ENCODE data around the gene SLC25A38. TPM values are rescaled to one million over a fixed set of nuclear protein-coding genes. Genes with fewer than 3 reads are reported as not detected.

The SLC25A38 gene
- total and polyA plus RNA-seq, 2 experiments from 2014 or later, result 19.8 to 61.9 TPM

- Mint-ChIP-seq H3K4me3 (peak overlapping the region; percentile 99), H3K9me3 (no peaks in the 10 kb centered on the region; the same call in 2 of the 3 replicates), H3K27ac (peak overlapping the region; percentile 87; the same call in 1 of the 2 replicates), H3K27me3 (ENCODE audit: insufficient read depth, low read depth, poor library complexity) (peaks cover 6% of the 10 kb centered on the region), H3K36me3 (ENCODE audit: low read depth) (peaks cover 11% of the 10 kb centered on the region), H3K4me1 (peaks cover 39% of the 10 kb centered on the region)
- ATAC-seq, result no peak
- Histone ChIP-seq H3K27ac (ENCODE audit: low read depth) (peak overlapping the region; percentile 77; the same call in 1 of the 2 replicates), H3K79me2 (replicated peaks; ENCODE audit: insufficient read depth) (peaks cover 57% of the 10 kb centered on the region), H3K4me2 (peak overlapping the region; percentile 80), H3K4me1 (ENCODE audit: insufficient read depth) (peaks cover 26% of the 10 kb centered on the region), H3K9me2 (ENCODE audit: insufficient read depth) (no peaks in the 10 kb centered on the region), H3K4me3 (peak overlapping the region; percentile 88), H3F3A (replicated peaks; ENCODE audit: low read depth) (no peaks in the 10 kb centered on the region), H2AFZ (no peak overlapping the region), H4K20me1 (replicated peaks; ENCODE audit: insufficient read depth) (peaks cover 47% of the 10 kb centered on the region), H3K27me3 (ENCODE audit: insufficient read depth) (no peaks in the 10 kb centered on the region), H3K36me3 (ENCODE audit: insufficient read depth) (no peaks in the 10 kb centered on the region)
- TF ChIP-seq ZNF114 (CRISPR knock-in tag; IDR thresholded peaks at IDR 0.05) (no peak), CREB1 (CRISPR knock-in tag; IDR thresholded peaks at IDR 0.05; ENCODE audit: low read depth) (no peak), JUNB (IDR thresholded peaks at IDR 0.05; ENCODE audit: unreplicated experiment) (no peak), ETS1 (IDR thresholded peaks at IDR 0.05) (no peak), POLR2AphosphoS5 (IDR thresholded peaks at IDR 0.05; ENCODE audit: low read depth) (no peak), NANOG (IDR thresholded peaks at IDR 0.05; ENCODE audit: borderline replicate concordance) (no peak), STAT1 (IDR thresholded peaks at IDR 0.05; ENCODE audit: unreplicated experiment) (no peak), ZNF462 (CRISPR knock-in tag; IDR thresholded peaks at IDR 0.05) (no peak)
- no peak for DNase-seq (ENCODE audit: low spot score)
Measured at GRCh38 chr3:39384665-39385000, 1.5 kb downstream of the SLC25A38 start.
